CD4-positive, alpha-beta T cell treated with Interleukin-17A for 4 hours (primary cell): ENCODE results near the gene NCCRP1.

Experiments used
- DNase-seq: peaks from one replicate; pipeline ENCODE4 v3.0.0-alpha.2; 2020; ENCODE audit warnings: mixed read lengths

NCCRP1 gene

GRCh38 chr19:39248806-39249205, 52.0 kb downstream of the NCCRP1 start, which contains the start of gene IFNL4:
IFNL4 (minus strand) TSS chr19:39248856.
- no peak for DNase-seq

- no peak for DNase-seq
Observed at GRCh38 chr19:39251081-39251480, 54.3 kb downstream of the NCCRP1 start.
